B cell (primary cell): ENCODE data around the gene FBXO28. TPM values are rescaled to one million over a fixed set of nuclear protein-coding genes. Genes with fewer than 3 reads are reported as not detected.

Source experiments
- ATAC-seq: fragments of 200-7000 bp; cut with Tn5 transposase; one replicate; pipeline ENCODE4 v1.10.0; 2021; ENCODE audit warnings: low read depth, mild to moderate bottlenecking, moderate number of reproducible peaks, moderate library complexity
- CTCF ChIA-PET: fragments of 350-600 bp; sonication (Branson Sonifier 250); formaldehyde crosslinking; loops from one replicate; lab custom pipeline; 2021; ENCODE audit warnings: antibody characterized with exemption, inconsistent platforms; lab: Charles Lee
- POLR2A ChIA-PET: fragments of 350-600 bp; sonication (Branson Sonifier 250); formaldehyde crosslinking; loops from one replicate; lab custom pipeline; 2021; ENCODE audit warnings: antibody characterized with exemption; lab: Charles Lee
- DNase-seq: peaks from one replicate; pipeline ENCODE4 v3.0.0; 2013
- H2AFZ ChIP-seq: 2 replicates; pipeline ENCODE4 v1.6.1; 2012; ENCODE audit warnings: mild to moderate bottlenecking, low read depth, low read length; ENCODE audit not compliant: insufficient read depth, poor library complexity, severe bottlenecking
- H3K27ac ChIP-seq, 2 donors: 1 replicate in 1 of 2; 2 replicates in 1 of 2; pipeline ENCODE4 v1.5.1; 2012 to 2013; ENCODE audit warnings: low read length in 2 of 2, mild to moderate bottlenecking in 2 of 2, moderate library complexity in 1 of 2
- H3K27me3 ChIP-seq, 4 experiments: fragments of 200-600 bp in 1 of 4; sonication (generic) in 1 of 4; replicated peaks in 1 of 4; 1 replicate in 2 of 4; 2 replicates in 2 of 4; pipeline versions ENCODE4 v1.6.1 to v1.7.0; 2013 to 2016; ENCODE audit warnings: low read length in 3 of 4, mild to moderate bottlenecking in 2 of 4, mixed read lengths in 1 of 4, moderate library complexity in 1 of 4; ENCODE audit not compliant: insufficient read depth in 4 of 4, control insufficient read depth in 3 of 4; ENCODE audit errors: control extremely low read depth in 1 of 4
- H3K36me3 ChIP-seq, 2 experiments: replicated peaks in 1 of 2; 1 replicate in 1 of 2; 2 replicates in 1 of 2; pipeline versions ENCODE4 v1.6.1 to v1.7.1; 2013; ENCODE audit warnings: low read length in 1 of 2; ENCODE audit not compliant: insufficient read depth in 2 of 2, control insufficient read depth in 1 of 2; ENCODE audit errors: control extremely low read depth in 1 of 2, extremely low read depth in 1 of 2
- H3K4me1 ChIP-seq, 2 donors: fragments of 200-600 bp in 1 of 2; sonication (generic) in 1 of 2; 1 replicate in 1 of 2; 2 replicates in 1 of 2; pipeline versions ENCODE4 v1.5.1 to v1.6.1; 2013 to 2017; ENCODE audit warnings: low read length in 2 of 2; ENCODE audit not compliant: control insufficient read depth in 2 of 2, insufficient read depth in 2 of 2
- H3K4me2 ChIP-seq: replicated peaks from 2 replicates; pipeline ENCODE3; 2012; ENCODE audit warnings: mild to moderate bottlenecking, low read depth, low read length; ENCODE audit not compliant: poor library complexity, severe bottlenecking
- H3K4me3 ChIP-seq, 5 experiments: fragments of 200-600 bp in 1 of 5; sonication (generic) in 1 of 5; 1 replicate in 3 of 5; 2 replicates in 2 of 5; pipeline versions ENCODE4 v1.5.1 to v1.7.0; 2011 to 2016; ENCODE audit warnings: low read length in 4 of 5, mild to moderate bottlenecking in 4 of 5, low read depth in 2 of 5, control low read depth in 1 of 5, moderate library complexity in 1 of 5; ENCODE audit not compliant: insufficient read depth in 1 of 5; ENCODE audit errors: control extremely low read depth in 1 of 5, extremely low read depth in 1 of 5
- H3K79me2 ChIP-seq: fragments of 200-600 bp; sonication (generic); one replicate; pipeline ENCODE4 v1.6.0; 2016; ENCODE audit warnings: low read length; ENCODE audit not compliant: control insufficient read depth, insufficient read depth
- H3K9ac ChIP-seq: fragments of 200-600 bp; sonication (generic); 2 replicates; pipeline ENCODE4 v1.6.1; 2017; ENCODE audit warnings: mild to moderate bottlenecking, low read length, moderate library complexity
- H3K9me3 ChIP-seq, 3 donors: one replicate each; pipeline versions ENCODE4 v1.6.1 to v1.7.1; 2013; ENCODE audit warnings: low read length in 2 of 3; ENCODE audit not compliant: control insufficient read depth in 2 of 3, insufficient read depth in 1 of 3; ENCODE audit errors: control extremely low read depth in 1 of 3
- H4K20me1 ChIP-seq: 2 replicates; pipeline ENCODE4 v1.6.0; 2012; ENCODE audit warnings: mild to moderate bottlenecking, low read length; ENCODE audit not compliant: insufficient read depth, control insufficient read depth, poor library complexity, severe bottlenecking
- H3K27ac Mint-ChIP-seq: one replicate; pipeline ENCODE4 v1.8.0; 2021; ENCODE audit warnings: mixed read lengths
- H3K27me3 Mint-ChIP-seq: one replicate; pipeline ENCODE4 v1.8.0; 2021; ENCODE audit warnings: mixed read lengths
- H3K4me1 Mint-ChIP-seq: one replicate; pipeline ENCODE4 v1.8.0; 2021; ENCODE audit warnings: mixed read lengths
- H3K4me3 Mint-ChIP-seq: one replicate; pipeline ENCODE4 v1.8.0; 2021; ENCODE audit warnings: mixed read lengths
- H3K9me3 Mint-ChIP-seq: one replicate; pipeline ENCODE4 v1.8.0; 2022; ENCODE audit warnings: mixed read lengths; ENCODE audit not compliant: insufficient read depth
- EZH2 ChIP-seq: IDR thresholded peaks from 2 replicates; pipeline ENCODE4 v1.6.1; 2012; ENCODE audit warnings: borderline replicate concordance, low read depth, mild to moderate bottlenecking, moderate library complexity, low read length; ENCODE audit not compliant: insufficient read depth, poor library complexity, severe bottlenecking
- WGBS: methylation state at CpG from one replicate; pipeline ENCODE4 v1.1.5; 2013; ENCODE audit warnings: missing lambda C conversion rate; ENCODE audit not compliant: insufficient coverage; 5-methylcytosine and 5-hydroxymethylcytosine counted together
- intact Hi-C: fragments of 100-400 bp; cut with micrococcal nuclease; formaldehyde crosslinking; loops from one replicate; pipeline ENCODE4 v1.10.0; 2022
- polyA plus RNA-seq: library from polyadenylated mRNA; depleted of rRNA; stranded (reverse); fragments of >200 nt; gene quantifications from 2 replicates; pipeline ENCODE4 v1.2.3, GENCODE V29; 2012
- small RNA-seq: library from RNA; depleted of rRNA; stranded (forward); fragments of <200 nt; gene quantifications from one replicate; pipeline ENCODE3, GENCODE V24; 2012; ENCODE audit warnings: low replicate concordance, low read depth; ENCODE audit not compliant: insufficient read length
- total RNA-seq, 2 donors: library from RNA; stranded (reverse); fragments of 120-200 nt in 1 of 2; gene quantifications; 1 replicate in 1 of 2; 2 replicates in 1 of 2; pipeline versions ENCODE4 v1.2.3 to v1.2.4, GENCODE V29; 2013 to 2022
- TF ChIP-seq, protein P1 (sequence below): fragments of 200-600 bp; IDR thresholded peaks from one replicate; pipeline ENCODE4 v1.8.0; 2022; ENCODE audit warnings: antibody characterized with exemption, mild to moderate bottlenecking

The FBXO28 gene
- total and polyA plus RNA-seq, 2 donors (not counting 1 experiment from before 2014, with no cell fraction given): 17.5 to 39.7 TPM

DNA sequence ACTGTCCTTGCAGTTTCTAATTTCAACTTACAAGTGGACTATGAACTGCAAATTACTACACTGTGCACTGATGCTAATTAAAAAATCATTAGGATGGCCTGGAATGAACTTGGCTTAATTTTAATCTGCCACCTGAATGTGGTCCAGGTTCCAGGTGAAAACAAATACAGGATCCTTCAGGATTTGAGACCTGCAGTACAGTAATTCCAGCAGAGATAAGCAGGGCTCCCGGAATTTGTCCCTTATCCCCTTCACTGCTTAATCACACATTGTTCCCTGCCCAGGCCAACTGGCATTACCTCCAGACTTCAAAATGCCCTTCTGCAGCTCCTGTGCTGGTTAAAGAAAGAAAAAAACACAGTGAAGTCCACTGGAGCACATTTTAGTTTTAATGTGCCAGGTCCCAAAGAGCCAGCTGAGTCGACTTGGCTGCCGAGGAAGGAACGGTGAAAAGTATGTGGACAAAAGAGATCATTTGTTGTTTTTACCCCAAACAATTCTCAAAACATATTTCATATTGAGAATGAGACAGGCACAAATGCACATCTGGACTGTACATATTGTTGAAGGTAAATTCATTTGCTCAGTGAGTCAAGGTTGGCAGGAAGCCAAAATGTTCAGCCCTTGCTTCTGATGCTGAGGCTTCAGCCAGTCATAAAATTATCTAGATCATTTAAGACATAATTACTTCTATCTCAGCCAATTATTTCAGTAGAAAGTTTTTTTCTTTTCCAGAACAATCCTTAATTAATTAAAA is 97.5 kb downstream of the FBXO28 start:
- Histone ChIP-seq H3K27me3 (no peaks in the 10 kb centered on the region), H3K4me1 (peaks cover 2 to 26% of the 10 kb centered on the region in 2 donors), H3K9me3 (no peaks in the 10 kb centered on the region), H2AFZ (no peak overlapping the region), H3K36me3 (no peaks in the 10 kb centered on the region), H3K79me2 (no peaks in the 10 kb centered on the region), H3K4me3 (no peak overlapping the region), H4K20me1 (no peaks in the 10 kb centered on the region), H3K27ac (no peak overlapping the region), H3K4me2 (no peak overlapping the region), H3K9ac (no peak overlapping the region)
- Mint-ChIP-seq H3K4me3 (no peak overlapping the region), H3K27me3 (no peaks in the 10 kb centered on the region), H3K27ac (no peak overlapping the region), H3K4me1 (peaks cover 22% of the 10 kb centered on the region), H3K9me3 (no peaks in the 10 kb centered on the region)
- intact Hi-C loops: no loop called here
- no peak for TF ChIP-seq EZH2
- TF ChIP-seq, protein P1, sequence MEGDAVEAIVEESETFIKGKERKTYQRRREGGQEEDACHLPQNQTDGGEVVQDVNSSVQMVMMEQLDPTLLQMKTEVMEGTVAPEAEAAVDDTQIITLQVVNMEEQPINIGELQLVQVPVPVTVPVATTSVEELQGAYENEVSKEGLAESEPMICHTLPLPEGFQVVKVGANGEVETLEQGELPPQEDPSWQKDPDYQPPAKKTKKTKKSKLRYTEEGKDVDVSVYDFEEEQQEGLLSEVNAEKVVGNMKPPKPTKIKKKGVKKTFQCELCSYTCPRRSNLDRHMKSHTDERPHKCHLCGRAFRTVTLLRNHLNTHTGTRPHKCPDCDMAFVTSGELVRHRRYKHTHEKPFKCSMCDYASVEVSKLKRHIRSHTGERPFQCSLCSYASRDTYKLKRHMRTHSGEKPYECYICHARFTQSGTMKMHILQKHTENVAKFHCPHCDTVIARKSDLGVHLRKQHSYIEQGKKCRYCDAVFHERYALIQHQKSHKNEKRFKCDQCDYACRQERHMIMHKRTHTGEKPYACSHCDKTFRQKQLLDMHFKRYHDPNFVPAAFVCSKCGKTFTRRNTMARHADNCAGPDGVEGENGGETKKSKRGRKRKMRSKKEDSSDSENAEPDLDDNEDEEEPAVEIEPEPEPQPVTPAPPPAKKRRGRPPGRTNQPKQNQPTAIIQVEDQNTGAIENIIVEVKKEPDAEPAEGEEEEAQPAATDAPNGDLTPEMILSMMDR: no peak
- CTCF ChIA-PET: no interaction called here
- WGBS: no CpG with 5 or more reads among the region's 4 CpGs
- DNase-seq (no peak), ATAC-seq (no peak)
- POLR2A ChIA-PET: no interaction called here

Small RNAs within 50 kb of the gene (small RNA-seq; reads per million reads assigned to genes)
- gene AC092809.3 (not detected), gene RF00139 (not detected), gene RN7SKP49 (not detected)

Other genes starting within 250 kb of the FBXO28 start
- 51.3 and 52.1 TPM in 2 replicates for gene DEGS1, start 69.1 kb downstream of the FBXO28 start, total RNA-seq
- 38.9 and 49.0 TPM in 2 replicates for gene DEGS1, start 69.1 kb downstream of the FBXO28 start, polyA plus RNA-seq
- 45.5 and 47.8 TPM in 2 replicates for gene NVL, start 216.1 kb downstream of the FBXO28 start, total RNA-seq
- gene NVL, start 216.1 kb downstream of the FBXO28 start, polyA plus RNA-seq: 28.1 and 52.3 TPM in 2 replicates
- 27.2 and 31.5 TPM in 2 replicates for gene CNIH4, start 242.8 kb downstream of the FBXO28 start, total RNA-seq
- 10.5 and 13.3 TPM in 2 replicates for gene CNIH4, start 242.8 kb downstream of the FBXO28 start, polyA plus RNA-seq